SK-N-SH (cell line): ENCODE measurements around the gene MRAP2. TPM values are rescaled to one million over a fixed set of nuclear protein-coding genes. Genes with fewer than 3 reads are reported as not detected.

Experiments used
- CTCF ChIA-PET: fragments of 300-600, 350-600 bp; formaldehyde crosslinking; extraction: SDS; loops from one replicate; lab custom pipeline; 2021; lab: Yijun Ruan, JAX
- POLR2A ChIA-PET: fragments of 350-600 bp; sonication (Branson Sonifier 250); formaldehyde crosslinking; extraction: SDS; loops from one replicate; lab custom pipeline; 2020; ENCODE audit warnings: antibody characterized with exemption, inconsistent platforms; lab: Yijun Ruan, JAX
- DNase-seq: peaks from one replicate; pipeline ENCODE4 v3.0.0; 2012
- H2AFZ ChIP-seq: fragments of 200-600 bp; sonication (generic); 2 replicates; pipeline ENCODE4 v1.8.1; 2016; ENCODE audit warnings: antibody characterized with exemption, mild to moderate bottlenecking, low read depth
- H3F3A ChIP-seq: fragments of 200-600 bp; sonication (generic); replicated peaks from 2 replicates; pipeline ENCODE3; 2016; ENCODE audit warnings: antibody characterized with exemption, mild to moderate bottlenecking; ENCODE audit not compliant: insufficient read depth
- H3K27ac ChIP-seq, 2 experiments: fragments of 200-500 bp in 1 of 2; fragments of 200-600 bp in 1 of 2; sonication (Bioruptor generic) in 1 of 2; sonication (generic), shearing (Covaris generic) in 1 of 2; 2 replicates each; pipeline versions ENCODE4 v1.5.1 to v1.6.1; 2014 to 2016; ENCODE audit warnings: low read depth in 2 of 2, inconsistent platforms in 1 of 2, low read length in 1 of 2, mild to moderate bottlenecking in 1 of 2, mixed read lengths in 1 of 2
- H3K27me3 ChIP-seq: fragments of 200-600 bp; sonication (generic), shearing (Covaris generic); 2 replicates; pipeline ENCODE4 v1.6.1; 2016; ENCODE audit warnings: mixed run types; ENCODE audit not compliant: insufficient read depth
- H3K36me3 ChIP-seq, 2 experiments: fragments of 200-500 bp in 1 of 2; fragments of 200-600 bp in 1 of 2; sonication (Bioruptor generic) in 1 of 2; sonication (generic) in 1 of 2; replicated peaks in 1 of 2; 2 replicates each; pipeline versions ENCODE3 to v1.5.1; 2014 to 2016; ENCODE audit warnings: low read length in 1 of 2, mild to moderate bottlenecking in 1 of 2; ENCODE audit not compliant: insufficient read depth in 2 of 2, control insufficient read depth in 1 of 2
- H3K4me1 ChIP-seq, 2 experiments: fragments of 200-500 bp in 1 of 2; fragments of 200-600 bp in 1 of 2; sonication (Bioruptor generic) in 1 of 2; sonication (generic), shearing (Covaris generic) in 1 of 2; 2 replicates each; pipeline versions ENCODE4 v1.5.1 to v1.6.1; 2014 to 2016; ENCODE audit warnings: low read depth in 1 of 2, low read length in 1 of 2, mixed run types in 1 of 2; ENCODE audit not compliant: insufficient read depth in 2 of 2, control insufficient read depth in 1 of 2
- H3K4me2 ChIP-seq: fragments of 200-600 bp; sonication (generic), shearing (Covaris generic); 2 replicates; pipeline ENCODE4 v1.6.1; 2017; ENCODE audit warnings: mixed run types
- H3K4me3 ChIP-seq, 2 experiments: fragments of 200-500 bp in 1 of 2; fragments of 200-600 bp in 1 of 2; sonication (Bioruptor generic) in 1 of 2; sonication (generic), shearing (Covaris generic) in 1 of 2; 2 replicates each; pipeline versions ENCODE4 v1.5.1 to v1.8.1; 2014 to 2016; ENCODE audit warnings: low read depth in 2 of 2, inconsistent platforms in 1 of 2, low read length in 1 of 2, mild to moderate bottlenecking in 1 of 2, mixed read lengths in 1 of 2, moderate library complexity in 1 of 2
- H3K79me2 ChIP-seq: fragments of 200-600 bp; sonication (generic); 2 replicates; pipeline ENCODE4 v1.8.1; 2017; ENCODE audit warnings: mild to moderate bottlenecking; ENCODE audit not compliant: insufficient read depth
- H3K9ac ChIP-seq: fragments of 200-600 bp; sonication (generic); 2 replicates; pipeline ENCODE4 v1.6.1; 2017; ENCODE audit warnings: mixed run types
- H3K9me2 ChIP-seq: fragments of 200-600 bp; sonication (generic); 2 replicates; pipeline ENCODE4 v1.6.1; 2017; ENCODE audit warnings: mixed run types
- H3K9me3 ChIP-seq: fragments of 200-600 bp; sonication (generic); 2 replicates; pipeline ENCODE4 v1.6.1; 2017; ENCODE audit warnings: mixed run types, mild to moderate bottlenecking, moderate library complexity
- H4K20me1 ChIP-seq: fragments of 200-600 bp; sonication (generic); 2 replicates; pipeline ENCODE4 v1.6.1; 2017; ENCODE audit warnings: mild to moderate bottlenecking, mixed run types; ENCODE audit not compliant: insufficient read depth
- EP300 ChIP-seq, 2 experiments: IDR thresholded peaks; 2 replicates each; pipeline versions ENCODE4 v1.4.0 to v1.6.1; 2012; ENCODE audit warnings: borderline replicate concordance in 1 of 2, low read depth in 1 of 2, low read length in 1 of 2
- JUND ChIP-seq: IDR thresholded peaks from 2 replicates; pipeline ENCODE4 v1.4.0; 2012
- RCOR1 ChIP-seq: fragments of 150-350 bp; IDR thresholded peaks from 2 replicates; pipeline ENCODE4 v1.6.1; 2017; ENCODE audit warnings: antibody characterized with exemption, low read length
- RFX5 ChIP-seq: IDR thresholded peaks from 2 replicates; pipeline ENCODE4 v1.6.1; 2012; ENCODE audit warnings: mild to moderate bottlenecking, improper control_type of control experiment, low read length
- TCF12 ChIP-seq: IDR thresholded peaks from 2 replicates; pipeline ENCODE4 v1.4.0; 2012
- WGBS: methylation state at CpG from one replicate; pipeline ENCODE4 v1.1.6; 2017; ENCODE audit warnings: low lambda C conversion rate; 5-methylcytosine and 5-hydroxymethylcytosine counted together
- polyA plus RNA-seq, 3 experiments: library from polyadenylated mRNA; depleted of rRNA; stranded (reverse); fragments of >200 nt; gene quantifications; 2 replicates each; pipeline ENCODE4 v1.2.3, GENCODE V29; 2012
- TF ChIP-seq, protein P1 (sequence below): IDR thresholded peaks from 2 replicates; pipeline ENCODE4 v1.6.1; 2012; ENCODE audit warnings: mild to moderate bottlenecking, low read depth, low read length, moderate library complexity
- TF ChIP-seq, protein P2 (sequence below): IDR thresholded peaks from 2 replicates; pipeline ENCODE4; 2012
- TF ChIP-seq, protein P3 (sequence below): IDR thresholded peaks from 2 replicates; pipeline ENCODE4 v1.4.0; 2012; ENCODE audit warnings: low read depth, borderline replicate concordance
- TF ChIP-seq, protein P4 (sequence below): IDR thresholded peaks from 2 replicates; pipeline ENCODE4 v1.4.0; 2012; ENCODE audit warnings: low read depth
- TF ChIP-seq, protein P5 (sequence below): IDR thresholded peaks from 2 replicates; pipeline ENCODE4 v1.4.0; 2012; ENCODE audit warnings: low read depth, borderline replicate concordance

Gene MRAP2
- polyA plus RNA-seq, 1 of the 3 experiments (the other 2 are of a cell fraction), result 0.12 TPM

DNA sequence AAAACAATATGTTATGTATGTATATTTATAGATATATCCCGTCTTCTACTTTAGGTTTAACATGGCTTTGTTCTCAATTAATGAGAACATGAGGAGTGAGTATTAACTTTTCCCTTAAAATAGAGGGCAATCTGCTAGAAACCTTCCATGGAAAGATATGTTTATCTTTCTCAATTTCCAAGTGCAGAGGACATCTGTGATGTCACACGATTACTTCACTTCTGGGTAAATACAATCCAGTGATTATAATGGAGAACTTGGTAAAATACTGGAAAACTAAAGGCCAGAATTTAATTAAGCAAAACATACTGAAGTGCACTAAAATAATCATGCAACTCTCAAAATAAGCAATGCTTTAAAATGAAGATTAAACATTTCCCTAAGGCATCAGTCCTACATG, 11.9 kb upstream of the MRAP2 start (continued):
- TF ChIP-seq, protein P1, sequence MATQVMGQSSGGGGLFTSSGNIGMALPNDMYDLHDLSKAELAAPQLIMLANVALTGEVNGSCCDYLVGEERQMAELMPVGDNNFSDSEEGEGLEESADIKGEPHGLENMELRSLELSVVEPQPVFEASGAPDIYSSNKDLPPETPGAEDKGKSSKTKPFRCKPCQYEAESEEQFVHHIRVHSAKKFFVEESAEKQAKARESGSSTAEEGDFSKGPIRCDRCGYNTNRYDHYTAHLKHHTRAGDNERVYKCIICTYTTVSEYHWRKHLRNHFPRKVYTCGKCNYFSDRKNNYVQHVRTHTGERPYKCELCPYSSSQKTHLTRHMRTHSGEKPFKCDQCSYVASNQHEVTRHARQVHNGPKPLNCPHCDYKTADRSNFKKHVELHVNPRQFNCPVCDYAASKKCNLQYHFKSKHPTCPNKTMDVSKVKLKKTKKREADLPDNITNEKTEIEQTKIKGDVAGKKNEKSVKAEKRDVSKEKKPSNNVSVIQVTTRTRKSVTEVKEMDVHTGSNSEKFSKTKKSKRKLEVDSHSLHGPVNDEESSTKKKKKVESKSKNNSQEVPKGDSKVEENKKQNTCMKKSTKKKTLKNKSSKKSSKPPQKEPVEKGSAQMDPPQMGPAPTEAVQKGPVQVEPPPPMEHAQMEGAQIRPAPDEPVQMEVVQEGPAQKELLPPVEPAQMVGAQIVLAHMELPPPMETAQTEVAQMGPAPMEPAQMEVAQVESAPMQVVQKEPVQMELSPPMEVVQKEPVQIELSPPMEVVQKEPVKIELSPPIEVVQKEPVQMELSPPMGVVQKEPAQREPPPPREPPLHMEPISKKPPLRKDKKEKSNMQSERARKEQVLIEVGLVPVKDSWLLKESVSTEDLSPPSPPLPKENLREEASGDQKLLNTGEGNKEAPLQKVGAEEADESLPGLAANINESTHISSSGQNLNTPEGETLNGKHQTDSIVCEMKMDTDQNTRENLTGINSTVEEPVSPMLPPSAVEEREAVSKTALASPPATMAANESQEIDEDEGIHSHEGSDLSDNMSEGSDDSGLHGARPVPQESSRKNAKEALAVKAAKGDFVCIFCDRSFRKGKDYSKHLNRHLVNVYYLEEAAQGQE, result no peak
- no peak for TF ChIP-seq JUND
- TF ChIP-seq, protein P2, sequence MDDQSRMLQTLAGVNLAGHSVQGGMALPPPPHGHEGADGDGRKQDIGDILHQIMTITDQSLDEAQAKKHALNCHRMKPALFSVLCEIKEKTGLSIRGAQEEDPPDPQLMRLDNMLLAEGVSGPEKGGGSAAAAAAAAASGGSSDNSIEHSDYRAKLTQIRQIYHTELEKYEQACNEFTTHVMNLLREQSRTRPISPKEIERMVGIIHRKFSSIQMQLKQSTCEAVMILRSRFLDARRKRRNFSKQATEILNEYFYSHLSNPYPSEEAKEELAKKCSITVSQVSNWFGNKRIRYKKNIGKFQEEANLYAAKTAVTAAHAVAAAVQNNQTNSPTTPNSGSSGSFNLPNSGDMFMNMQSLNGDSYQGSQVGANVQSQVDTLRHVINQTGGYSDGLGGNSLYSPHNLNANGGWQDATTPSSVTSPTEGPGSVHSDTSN, result no peak
- TF ChIP-seq, all 33 proteins: peak for 0

DNA sequence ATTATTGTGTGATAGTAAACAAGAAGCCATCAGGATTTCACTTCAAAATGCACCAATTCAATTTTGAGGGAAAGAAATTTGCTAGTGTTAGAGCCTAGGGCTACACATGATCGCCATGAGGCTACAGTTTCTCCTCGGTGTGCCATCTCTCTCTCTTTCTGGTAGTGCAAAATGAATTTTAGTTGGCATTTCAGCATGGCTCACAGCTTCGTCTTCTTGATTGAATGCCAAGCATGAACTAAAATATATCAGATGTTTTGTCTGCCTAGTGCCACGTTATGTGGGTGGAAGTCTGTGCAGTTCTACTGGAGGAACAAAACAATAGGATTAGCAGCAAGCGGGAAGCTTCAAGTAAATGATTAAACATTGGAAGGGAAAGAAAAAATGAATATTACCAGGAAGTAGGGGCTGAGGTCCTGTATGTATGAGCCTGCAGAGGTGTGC, 6.8 kb upstream of the MRAP2 start:
- Histone ChIP-seq H3K9ac (no peak overlapping the region), H4K20me1 (no peaks in the 10 kb centered on the region), H3K4me3 (no peak overlapping the region), H3K9me3 (no peaks in the 10 kb centered on the region), H3K27ac (peak overlapping the region in 1 of 2 experiments; percentile 95; a peak in 2 of 4 replicates), H3K79me2 (no peaks in the 10 kb centered on the region), H3F3A (no peaks in the 10 kb centered on the region), H2AFZ (no peak overlapping the region), H3K36me3 (no peaks in the 10 kb centered on the region), H3K4me2 (no peak overlapping the region), H3K9me2 (no peaks in the 10 kb centered on the region), H3K27me3 (no peaks in the 10 kb centered on the region), H3K4me1 (peaks cover 5 to 27% of the 10 kb centered on the region in 2 experiments; a peak in 3 of 4 replicates)
- ChIA-PET POLR2A (no interaction called here), CTCF (no interaction called here)
- TF ChIP-seq, protein P3, sequence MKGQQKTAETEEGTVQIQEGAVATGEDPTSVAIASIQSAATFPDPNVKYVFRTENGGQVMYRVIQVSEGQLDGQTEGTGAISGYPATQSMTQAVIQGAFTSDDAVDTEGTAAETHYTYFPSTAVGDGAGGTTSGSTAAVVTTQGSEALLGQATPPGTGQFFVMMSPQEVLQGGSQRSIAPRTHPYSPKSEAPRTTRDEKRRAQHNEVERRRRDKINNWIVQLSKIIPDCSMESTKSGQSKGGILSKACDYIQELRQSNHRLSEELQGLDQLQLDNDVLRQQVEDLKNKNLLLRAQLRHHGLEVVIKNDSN, result no peak
- TF ChIP-seq, protein P4, sequence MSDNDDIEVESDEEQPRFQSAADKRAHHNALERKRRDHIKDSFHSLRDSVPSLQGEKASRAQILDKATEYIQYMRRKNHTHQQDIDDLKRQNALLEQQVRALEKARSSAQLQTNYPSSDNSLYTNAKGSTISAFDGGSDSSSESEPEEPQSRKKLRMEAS, result no peak
- no peak for TF ChIP-seq RFX5
- 56% methylated on average over 5 of the region's 5 CpGs for WGBS
- DNase-seq, result no peak

DNA sequence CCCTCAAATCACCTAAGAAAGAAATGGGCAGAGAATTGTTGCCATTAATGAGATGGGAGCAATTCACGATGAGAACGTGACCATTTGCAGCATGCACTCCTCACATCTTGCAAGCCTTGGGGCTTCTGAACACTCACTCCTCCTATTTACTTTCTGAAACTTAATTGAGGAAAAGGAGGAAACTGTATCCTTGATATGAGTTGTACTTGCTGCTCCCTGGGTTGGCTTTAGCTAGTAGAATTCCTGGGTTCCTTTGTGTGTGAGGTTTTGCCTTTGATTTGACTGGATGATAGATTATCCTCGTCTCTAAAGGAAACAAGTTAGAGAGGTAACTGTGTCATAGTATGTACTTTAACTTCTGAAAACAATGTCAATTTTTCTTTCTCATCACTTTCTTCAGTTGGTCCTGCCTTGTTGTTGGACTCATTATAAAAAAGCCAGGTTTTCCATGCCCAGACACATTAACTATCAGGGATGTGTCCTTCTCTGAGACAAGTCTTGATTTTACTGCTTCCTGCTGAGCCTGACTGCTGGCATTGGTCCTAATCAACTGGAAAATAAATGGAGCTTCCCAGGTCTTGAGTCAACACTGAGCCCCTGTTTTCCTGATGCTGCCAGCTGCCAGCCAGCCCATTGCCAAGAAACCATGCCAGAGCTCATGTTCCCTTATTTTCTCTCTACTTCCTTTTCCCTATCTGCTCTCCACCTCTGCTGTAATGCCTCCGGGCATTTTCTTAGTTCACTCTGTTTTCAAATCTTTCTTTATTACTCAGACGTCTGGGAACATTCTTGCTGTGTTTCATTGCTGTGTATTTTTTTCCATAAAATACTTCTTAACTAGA, 6.0 kb upstream of the MRAP2 start:
- no peak overlapping the region for H3K4me3 ChIP-seq
- no peaks in the 10 kb centered on the region for H4K20me1 ChIP-seq
- H2AFZ ChIP-seq, result no peak overlapping the region
- TF ChIP-seq, protein P5, sequence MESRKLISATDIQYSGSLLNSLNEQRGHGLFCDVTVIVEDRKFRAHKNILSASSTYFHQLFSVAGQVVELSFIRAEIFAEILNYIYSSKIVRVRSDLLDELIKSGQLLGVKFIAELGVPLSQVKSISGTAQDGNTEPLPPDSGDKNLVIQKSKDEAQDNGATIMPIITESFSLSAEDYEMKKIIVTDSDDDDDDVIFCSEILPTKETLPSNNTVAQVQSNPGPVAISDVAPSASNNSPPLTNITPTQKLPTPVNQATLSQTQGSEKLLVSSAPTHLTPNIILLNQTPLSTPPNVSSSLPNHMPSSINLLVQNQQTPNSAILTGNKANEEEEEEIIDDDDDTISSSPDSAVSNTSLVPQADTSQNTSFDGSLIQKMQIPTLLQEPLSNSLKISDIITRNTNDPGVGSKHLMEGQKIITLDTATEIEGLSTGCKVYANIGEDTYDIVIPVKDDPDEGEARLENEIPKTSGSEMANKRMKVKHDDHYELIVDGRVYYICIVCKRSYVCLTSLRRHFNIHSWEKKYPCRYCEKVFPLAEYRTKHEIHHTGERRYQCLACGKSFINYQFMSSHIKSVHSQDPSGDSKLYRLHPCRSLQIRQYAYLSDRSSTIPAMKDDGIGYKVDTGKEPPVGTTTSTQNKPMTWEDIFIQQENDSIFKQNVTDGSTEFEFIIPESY, result no peak
- TF ChIP-seq EP300 (IDR thresholded peaks at IDR 0.05; ENCODE audit: borderline replicate concordance in 1 of 2, low read depth in 1 of 2, low read length in 1 of 2) (peak in 1 of 2 experiments; percentile 59; a peak in 1 of 4 replicates), TCF12 (no peak), RCOR1 (peak; percentile 42; the same call in 1 of the 2 replicates)
- no peaks in the 10 kb centered on the region for H3K9me2 ChIP-seq
- H3K4me2 ChIP-seq, result 0 out of 2 replicates have a peak overlapping the region, but pooled peaks have one; percentile 31
- H3K4me1 ChIP-seq, result peaks cover 5 to 27% of the 10 kb centered on the region in 2 experiments; a peak in 3 of 4 replicates
- no peaks in the 10 kb centered on the region for H3K36me3 ChIP-seq
- H3K27me3 ChIP-seq, result no peaks in the 10 kb centered on the region
- no peaks in the 10 kb centered on the region for H3K79me2 ChIP-seq
- POLR2A ChIA-PET, result no interaction called here
- H3K9ac ChIP-seq, result no peak overlapping the region
- DNase-seq, result peak; percentile 71
- CTCF ChIA-PET, result interaction anchor here (0.7 kb wide), 1 partner anchor 200 kb away, joined by 3 read pairs; the partner anchor contains the start of gene CEP162
- H3K9me3 ChIP-seq, result no peaks in the 10 kb centered on the region
- H3K27ac ChIP-seq, result peak overlapping the region in 1 of 2 experiments; percentile 95; a peak in 2 of 4 replicates
- 37% methylated on average over 5 of the region's 5 CpGs for WGBS
- no peaks in the 10 kb centered on the region for H3F3A ChIP-seq
